Left ventricle myocardium inferior (tissue), 1 donor: Measurements from ENCODE around the gene GLP2R. TPM values are rescaled to one million over a fixed set of nuclear protein-coding genes. Genes with fewer than 3 reads are reported as not detected.

Source experiments
- DNase-seq: peaks from one replicate; pipeline ENCODE4 v3.0.0-alpha.2; 2020
- H3K27ac ChIP-seq: fragments of 200-600 bp; replicated peaks from 2 replicates; pipeline ENCODE4 v1.8.0; 2021
- H3K27me3 ChIP-seq: fragments of 200-600 bp; 2 replicates; pipeline ENCODE4 v1.8.0; 2021; ENCODE audit warnings: low read depth
- H3K36me3 ChIP-seq: fragments of 200-600 bp; 2 replicates; pipeline ENCODE4 v1.8.0; 2021
- H3K4me1 ChIP-seq: fragments of 200-600 bp; 2 replicates; pipeline ENCODE4 v1.8.0; 2021
- H3K4me3 ChIP-seq: fragments of 200-600 bp; 2 replicates; pipeline ENCODE4 v1.8.0; 2021; ENCODE audit warnings: mild to moderate bottlenecking, moderate library complexity
- H3K9me3 ChIP-seq: fragments of 200-600 bp; replicated peaks from 2 replicates; pipeline ENCODE4 v1.8.0; 2021
- CTCF ChIP-seq: fragments of 200-600 bp; IDR thresholded peaks from 2 replicates; pipeline ENCODE4 v1.8.0; 2021; ENCODE audit warnings: antibody characterized with exemption, mild to moderate bottlenecking, borderline replicate concordance
- intact Hi-C: fragments of 100-400 bp; cut with micrococcal nuclease; formaldehyde crosslinking; loops from one replicate; pipeline ENCODE4 v1.11.0; 2022
- total RNA-seq: library from RNA; stranded (reverse); fragmentation: NEBNext Ultra II Directional; extraction: Animal tissue kit (Norgen Biotek cat#: 25700); gene quantifications from one replicate; pipeline ENCODE4 v1.2.1, GENCODE V29; 2021
- donor health status: DM: no; HTN: yes; CAD: no; lungs with severe emphysema.

GLP2R gene
- total RNA-seq, 1 donor from 2014 or later, result not detected

DNA sequence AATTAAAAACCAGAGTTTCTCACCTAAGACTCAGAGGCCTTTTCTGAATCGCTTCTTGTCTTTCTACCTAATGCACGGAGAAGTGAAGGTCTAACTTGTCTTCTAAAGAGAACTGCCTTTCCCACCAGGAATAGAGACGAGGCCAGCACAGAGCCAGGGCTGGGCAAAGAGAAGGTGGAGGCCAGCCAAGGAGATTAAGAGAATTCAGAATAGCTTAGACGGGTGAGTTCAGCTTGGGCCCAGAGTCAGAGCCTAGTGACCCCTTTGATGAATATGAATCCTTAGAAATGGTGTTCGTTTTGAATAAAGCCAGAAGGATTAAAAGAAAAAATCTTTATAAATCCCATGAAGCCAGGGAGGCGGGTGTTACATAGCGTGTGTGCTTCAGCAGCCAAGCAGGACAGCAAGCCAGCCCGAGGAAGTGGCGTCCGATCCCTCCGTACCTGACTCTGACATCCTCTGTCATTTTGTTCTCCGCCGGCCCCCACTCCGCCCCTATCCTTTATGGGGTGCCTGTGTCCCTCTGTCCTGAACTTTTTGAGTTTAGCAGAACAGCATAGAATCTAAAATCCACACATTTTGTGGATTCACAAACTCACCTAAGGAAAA, 11.3 kb upstream of the GLP2R start:
- no peaks in the 10 kb centered on the region for H3K36me3 ChIP-seq
- H3K27me3 ChIP-seq, result peaks cover 4% of the 10 kb centered on the region
- H3K4me3 ChIP-seq, result no peak overlapping the region
- H3K27ac ChIP-seq, result peak overlapping the region; percentile 38
- TF ChIP-seq CTCF, result no peak
- H3K4me1 ChIP-seq, result peaks cover 24% of the 10 kb centered on the region
- H3K9me3 ChIP-seq, result no peaks in the 10 kb centered on the region
- no peak for DNase-seq
- intact Hi-C loops, result no loop called here

DNA sequence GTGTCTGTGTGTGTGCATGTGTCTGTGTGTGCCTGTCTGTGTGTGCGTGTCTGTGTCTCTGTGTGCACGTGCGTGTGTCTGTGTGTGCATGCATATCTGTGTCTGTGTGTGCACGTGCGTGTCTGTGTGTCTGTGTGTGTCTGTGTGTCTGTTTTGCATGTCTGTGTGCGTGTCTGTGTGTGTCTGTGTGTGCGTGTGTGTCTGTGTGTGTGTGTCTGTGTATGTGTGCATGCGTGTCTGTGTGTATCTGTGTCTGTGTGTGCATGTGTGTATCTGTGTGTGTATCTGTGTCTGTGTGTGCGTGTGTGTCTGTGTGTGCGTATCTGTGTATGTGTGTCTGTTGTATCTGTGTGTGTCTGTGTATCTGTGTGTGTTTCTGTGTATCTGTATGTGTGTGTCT, 9.3 kb upstream of the GLP2R start:
- no peak overlapping the region for H3K27ac ChIP-seq
- no peak for DNase-seq
- no peaks in the 10 kb centered on the region for H3K9me3 ChIP-seq
- H3K27me3 ChIP-seq, result peaks cover 4% of the 10 kb centered on the region
- no peak overlapping the region for H3K4me3 ChIP-seq
- peaks cover 6% of the 10 kb centered on the region for H3K4me1 ChIP-seq
- TF ChIP-seq CTCF, result no peak
- intact Hi-C loops, result no loop called here
- no peaks in the 10 kb centered on the region for H3K36me3 ChIP-seq

DNA sequence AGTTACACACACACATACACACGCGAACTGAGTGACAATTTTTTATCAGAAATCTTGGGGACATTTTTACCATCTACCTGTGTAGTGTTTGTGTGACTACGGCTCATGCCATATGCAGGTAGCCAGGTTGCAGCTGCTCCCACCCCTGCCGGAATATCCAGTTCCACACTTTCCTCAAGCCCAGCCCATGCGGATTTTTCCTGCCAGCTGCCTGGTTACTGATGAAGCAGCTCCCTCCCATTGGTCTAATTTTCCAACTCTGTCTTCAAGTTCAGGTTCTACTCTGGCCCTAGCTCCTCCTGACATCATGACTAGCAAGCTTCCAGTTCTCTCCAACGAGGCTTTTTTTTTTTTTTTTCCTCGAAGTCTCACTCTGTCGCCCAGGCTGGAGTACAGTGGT, 8.6 kb upstream of the GLP2R start:
- Histone ChIP-seq H3K4me3 (no peak overlapping the region), H3K27me3 (peaks cover 7% of the 10 kb centered on the region), H3K27ac (no peak overlapping the region), H3K9me3 (no peaks in the 10 kb centered on the region), H3K36me3 (no peaks in the 10 kb centered on the region), H3K4me1 (no peaks in the 10 kb centered on the region)
- DNase-seq, result no peak
- TF ChIP-seq CTCF, result no peak
- intact Hi-C loops, result no loop called here

- no peak for DNase-seq
- Histone ChIP-seq H3K36me3 (no peaks in the 10 kb centered on the region), H3K9me3 (no peaks in the 10 kb centered on the region), H3K27me3 (peaks cover 14% of the 10 kb centered on the region), H3K27ac (no peak overlapping the region), H3K4me3 (no peak overlapping the region), H3K4me1 (no peaks in the 10 kb centered on the region)
- intact Hi-C loops, result no loop called here
- TF ChIP-seq CTCF, result no peak
These were observed 7.0 kb upstream of the GLP2R start for GRCh38 chr17:9818760-9819159.

GRCh38 chr17:9820448-9820847, 5.3 kb upstream of the GLP2R start:
- Histone ChIP-seq H3K4me3 (no peak overlapping the region), H3K27me3 (peaks cover 25% of the 10 kb centered on the region), H3K4me1 (no peaks in the 10 kb centered on the region), H3K9me3 (no peaks in the 10 kb centered on the region), H3K36me3 (no peaks in the 10 kb centered on the region), H3K27ac (no peak overlapping the region)
- intact Hi-C loops, result no loop called here
- DNase-seq, result no peak
- TF ChIP-seq CTCF, result no peak
